K562 treated with DMSO at 1 percent for 12 hours (cell line): Measurements from ENCODE around the gene TECRL. TPM values are rescaled to one million over a fixed set of nuclear protein-coding genes. Genes with fewer than 3 reads are reported as not detected.

Source experiments
- total RNA-seq: library from RNA; unstranded; fragments of 300-600 nt; gene quantifications from 2 replicates; pipeline ENCODE4 v1.2.3, GENCODE V29; 2022; ENCODE audit not compliant: insufficient read depth

Gene TECRL, protein sequence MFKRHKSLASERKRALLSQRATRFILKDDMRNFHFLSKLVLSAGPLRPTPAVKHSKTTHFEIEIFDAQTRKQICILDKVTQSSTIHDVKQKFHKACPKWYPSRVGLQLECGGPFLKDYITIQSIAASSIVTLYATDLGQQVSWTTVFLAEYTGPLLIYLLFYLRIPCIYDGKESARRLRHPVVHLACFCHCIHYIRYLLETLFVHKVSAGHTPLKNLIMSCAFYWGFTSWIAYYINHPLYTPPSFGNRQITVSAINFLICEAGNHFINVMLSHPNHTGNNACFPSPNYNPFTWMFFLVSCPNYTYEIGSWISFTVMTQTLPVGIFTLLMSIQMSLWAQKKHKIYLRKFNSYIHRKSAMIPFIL
- total RNA-seq, result not detected in 2 replicates

DNA sequence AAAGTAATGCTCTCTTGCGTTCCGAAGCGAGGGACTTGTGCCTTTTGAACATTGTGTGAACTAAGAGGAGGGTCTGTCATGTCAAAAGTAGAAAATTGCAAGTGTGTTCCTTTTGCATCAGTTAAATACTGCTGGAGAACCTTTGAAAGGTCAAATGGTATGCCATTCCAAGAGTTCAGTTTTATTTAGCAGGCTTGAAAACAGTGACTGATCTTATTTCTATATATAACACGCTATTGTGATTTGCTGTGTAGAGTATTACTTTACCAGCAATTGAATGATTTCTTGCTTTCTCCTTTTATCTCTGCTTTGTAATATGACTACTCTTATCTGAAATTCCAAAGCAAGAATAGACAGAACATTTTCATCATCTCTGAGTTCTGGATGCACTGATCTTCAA lies at the start of gene TECRL:
Gene TECRL, minus strand, starts transcription at position 151 of the 400 bp plus-strand sequence. Its CDS starts 99 bp downstream, at position 52.

